Astrocyte (in vitro differentiated cells and primary cell): ENCODE measurements around the gene CHRNB2. TPM values are rescaled to one million over a fixed set of nuclear protein-coding genes. Genes with fewer than 3 reads are reported as not detected.

Source experiments
- DNase-seq: peaks from one replicate; pipeline ENCODE4 v3.0.0-alpha.2; 2010; ENCODE audit warnings: low read depth
- FAIRE-seq: peaks from 2 replicates; lab custom pipeline; 2011; peaks lifted over from hg19 to GRCh38; lab: Jason Lieb, UNC
- H2AFZ ChIP-seq: 2 replicates; pipeline ENCODE4 v1.6.0; 2012; ENCODE audit warnings: low read depth, low read length, inconsistent platforms
- H3K27ac ChIP-seq: 2 replicates; pipeline ENCODE4 v1.5.1; 2011; ENCODE audit warnings: low read depth, low read length, inconsistent platforms
- H3K27me3 ChIP-seq: 2 replicates; pipeline ENCODE4 v1.6.0; 2011; ENCODE audit warnings: low read length, inconsistent platforms; ENCODE audit not compliant: insufficient read depth
- H3K36me3 ChIP-seq: 2 replicates; pipeline ENCODE4 v1.5.1; 2011; ENCODE audit warnings: low read length, inconsistent platforms; ENCODE audit not compliant: insufficient read depth
- H3K4me1 ChIP-seq: 2 replicates; pipeline ENCODE4 v1.5.1; 2011; ENCODE audit warnings: low read length, inconsistent platforms; ENCODE audit not compliant: insufficient read depth
- H3K4me2 ChIP-seq: 2 replicates; pipeline ENCODE4 v1.6.0; 2012; ENCODE audit warnings: low read length, inconsistent platforms
- H3K4me3 ChIP-seq: 2 replicates; pipeline ENCODE4 v1.5.1; 2011; ENCODE audit warnings: low read depth, mild to moderate bottlenecking, low read length, inconsistent platforms; ENCODE audit not compliant: insufficient read depth
- H3K79me2 ChIP-seq: 2 replicates; pipeline ENCODE4 v1.6.0; 2012; ENCODE audit warnings: mild to moderate bottlenecking, low read length, inconsistent platforms; ENCODE audit not compliant: insufficient read depth
- H3K9ac ChIP-seq: 2 replicates; pipeline ENCODE4 v1.6.0; 2012; ENCODE audit warnings: mild to moderate bottlenecking, low read length, inconsistent platforms
- H3K9me3 ChIP-seq: 2 replicates; pipeline ENCODE4 v1.5.1; 2012; ENCODE audit warnings: low read depth, mild to moderate bottlenecking, low read length, inconsistent platforms; ENCODE audit not compliant: insufficient read depth
- H4K20me1 ChIP-seq: 2 replicates; pipeline ENCODE4 v1.6.0; 2012; ENCODE audit warnings: low read length, inconsistent platforms; ENCODE audit not compliant: insufficient read depth
- H3K27ac Mint-ChIP-seq: one replicate; pipeline ENCODE4 v1.8.0; 2021; ENCODE audit warnings: mild to moderate bottlenecking, mixed read lengths; ENCODE audit not compliant: unreplicated experiment
- H3K27me3 Mint-ChIP-seq: one replicate; pipeline ENCODE4 v1.8.0; 2021; ENCODE audit warnings: low read depth, mixed read lengths; ENCODE audit not compliant: unreplicated experiment
- H3K36me3 Mint-ChIP-seq: one replicate; pipeline ENCODE4 v1.8.0; 2021; ENCODE audit warnings: low read depth, mixed read lengths; ENCODE audit not compliant: unreplicated experiment
- H3K4me1 Mint-ChIP-seq: one replicate; pipeline ENCODE4 v1.8.0; 2021; ENCODE audit warnings: low read depth, mixed read lengths; ENCODE audit not compliant: unreplicated experiment
- H3K4me3 Mint-ChIP-seq: one replicate; pipeline ENCODE4 v1.8.0; 2021; ENCODE audit warnings: mild to moderate bottlenecking, moderate library complexity, mixed read lengths; ENCODE audit not compliant: unreplicated experiment
- H3K9me3 Mint-ChIP-seq: one replicate; pipeline ENCODE4 v1.8.0; 2021; ENCODE audit warnings: mild to moderate bottlenecking, mixed read lengths; ENCODE audit not compliant: unreplicated experiment
- CTCF ChIP-seq: IDR thresholded peaks from 2 replicates; pipeline ENCODE4 v1.5.1; 2011; ENCODE audit warnings: low read depth, mild to moderate bottlenecking, inconsistent platforms, low read length, moderate library complexity; ENCODE audit not compliant: insufficient read depth
- EZH2 ChIP-seq: IDR thresholded peaks from 2 replicates; pipeline ENCODE4 v1.6.1; 2012; ENCODE audit warnings: mild to moderate bottlenecking, low read length, inconsistent platforms; ENCODE audit not compliant: insufficient read depth
- total RNA-seq: library from RNA; stranded (reverse); gene quantifications from 2 replicates; pipeline ENCODE4 v1.2.1, GENCODE V29; 2021

CHRNB2 gene
- total RNA-seq, 1 donor from 2014 or later: 0.20 TPM

GRCh38 chr1:154608397-154609270 lies 41.1 kb downstream of the CHRNB2 start:
- no peaks in the 10 kb centered on the region for H3K27me3 Mint-ChIP-seq
- Histone ChIP-seq H3K4me2 (peak overlapping the region; percentile 100), H3K27me3 (no peaks in the 10 kb centered on the region), H3K9me3 (no peaks in the 10 kb centered on the region), H3K4me3 (peak overlapping the region; percentile 99), H3K36me3 (no peaks in the 10 kb centered on the region), H3K27ac (peak overlapping the region; percentile 98), H4K20me1 (peaks cover 72% of the 10 kb centered on the region), H3K79me2 (peaks cover 93% of the 10 kb centered on the region), H2AFZ (peak overlapping the region; percentile 86), H3K4me1 (peaks cover 21% of the 10 kb centered on the region), H3K9ac (peak overlapping the region; percentile 100)
- peak overlapping the region; percentile 94 for H3K4me3 Mint-ChIP-seq
- H3K36me3 Mint-ChIP-seq: peaks cover 15% of the 10 kb centered on the region
- TF ChIP-seq CTCF: no peak
- no peak for TF ChIP-seq EZH2
- FAIRE-seq (no peak), DNase-seq (peak; percentile 51)
- H3K27ac Mint-ChIP-seq: peak overlapping the region; percentile 98
- H3K9me3 Mint-ChIP-seq: peaks cover 3% of the 10 kb centered on the region
- peaks cover 45% of the 10 kb centered on the region for H3K4me1 Mint-ChIP-seq

- H3K4me1 ChIP-seq: peaks cover 21% of the 10 kb centered on the region
- peak overlapping the region; percentile 100 for H3K4me2 ChIP-seq
- peaks cover 69% of the 10 kb centered on the region for H4K20me1 ChIP-seq
- Mint-ChIP-seq H3K9me3 (no peaks in the 10 kb centered on the region), H3K27me3 (no peaks in the 10 kb centered on the region), H3K27ac (peak overlapping the region; percentile 98), H3K4me1 (peaks cover 42% of the 10 kb centered on the region), H3K4me3 (peak overlapping the region; percentile 94), H3K36me3 (peaks cover 8% of the 10 kb centered on the region)
- peak overlapping the region; percentile 98 for H3K27ac ChIP-seq
- DNase-seq (no peak), FAIRE-seq (no peak)
- H3K79me2 ChIP-seq: peaks cover 93% of the 10 kb centered on the region
- H2AFZ ChIP-seq: no peak overlapping the region
- no peak overlapping the region for H3K4me3 ChIP-seq
- no peaks in the 10 kb centered on the region for H3K27me3 ChIP-seq
- peak overlapping the region; percentile 100 for H3K9ac ChIP-seq
- no peaks in the 10 kb centered on the region for H3K9me3 ChIP-seq
- TF ChIP-seq EZH2 (no peak), CTCF (no peak)
- H3K36me3 ChIP-seq: no peaks in the 10 kb centered on the region
Measured at GRCh38 chr1:154609398-154610380, 42.1 kb downstream of the CHRNB2 start.
